H1 (cell line): ENCODE results near the gene TUBA8. TPM values are rescaled to one million over a fixed set of nuclear protein-coding genes. Genes with fewer than 3 reads are reported as not detected.

Experiments used
- CEBPB ChIP-seq: IDR thresholded peaks from 2 replicates; pipeline ENCODE4 v1.6.1; 2012; ENCODE audit warnings: low read depth, low read length
- GABPA ChIP-seq: IDR thresholded peaks from 2 replicates; pipeline ENCODE4 v1.6.1; 2011; ENCODE audit warnings: mild to moderate bottlenecking, low read length, moderate library complexity, borderline replicate concordance; ENCODE audit not compliant: insufficient read depth
- JUND ChIP-seq: IDR thresholded peaks from 2 replicates; pipeline ENCODE4 v1.6.1; 2011; ENCODE audit warnings: mild to moderate bottlenecking, improper control_type of control experiment, low read length
- MAFK ChIP-seq: IDR thresholded peaks from 2 replicates; pipeline ENCODE4 v1.6.1; 2012; ENCODE audit warnings: low read depth, mild to moderate bottlenecking, improper control_type of control experiment, low read length
- NRF1 ChIP-seq: IDR thresholded peaks from 2 replicates; pipeline ENCODE4 v1.6.1; 2011; ENCODE audit warnings: mild to moderate bottlenecking, low read depth, low read length, improper control_type of control experiment
- POLR2AphosphoS5 ChIP-seq: IDR thresholded peaks from 2 replicates; pipeline ENCODE4 v1.6.1; 2011; ENCODE audit warnings: low read depth, low read length
- polyA plus RNA-seq, 7 experiments: library from polyadenylated mRNA; depleted of rRNA in 3 of 7; stranded (reverse) in 5 of 7; unstranded in 2 of 7; fragments of >200 nt in 5 of 7; fragments of 200-250 nt in 2 of 7; gene quantifications; 1 replicate in 5 of 7; 2 replicates in 1 of 7; 4 replicates in 1 of 7; pipeline versions ENCODE4 v1.2.1 to v1.2.3, GENCODE V29; 2011 to 2013; ENCODE audit warnings: missing spikeins in 2 of 7, mixed read lengths in 2 of 7
- total RNA-seq: library from RNA; stranded (reverse); fragmentation: NEBNext Ultra II Directional; extraction: Animal tissue kit (Norgen Biotek cat#: 25700); gene quantifications from 2 replicates; pipeline ENCODE4 v1.2.1, GENCODE V29; 2021

The TUBA8 gene
- total and polyA plus RNA-seq, 2 of the 8 experiments (the other 6 are each of a cell fraction or from before 2014, with no cell fraction given): 1.0 to 4.0 TPM

DNA sequence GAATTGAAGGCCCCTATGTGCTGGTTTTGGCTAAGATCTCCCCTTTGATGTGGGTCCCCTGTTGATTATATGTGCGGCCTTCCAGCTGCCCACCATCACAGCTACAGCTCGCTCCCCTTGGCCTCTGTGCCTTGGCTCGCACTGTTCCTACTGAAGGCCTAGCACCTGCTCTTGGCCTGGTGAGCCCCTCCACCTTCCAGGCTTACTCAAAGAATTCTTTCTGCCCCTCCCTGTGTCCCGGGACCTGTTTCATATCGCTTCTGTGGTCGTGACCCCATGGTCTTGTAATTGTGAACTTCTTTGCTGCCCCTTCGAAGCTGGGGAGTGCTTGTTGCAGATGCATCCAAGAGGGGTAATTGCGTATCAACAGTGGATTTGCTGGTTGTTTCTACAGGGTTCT is 20.3 kb upstream of the TUBA8 start (continued):
- TF ChIP-seq GABPA (no peak), JUND (no peak), CEBPB (no peak), MAFK (no peak), POLR2AphosphoS5 (no peak), NRF1 (no peak)
- TF ChIP-seq, all 59 proteins: peak for 0
